CD4-positive, alpha-beta T cell treated with Interleukin-17A for 4 hours (primary cell): ENCODE results near the gene MLXIPL.
"Not testable (repeated sequence)": the region's sequence is repeated elsewhere in the genome, so short reads cannot be mapped to it uniquely, and the experiment has no call there.

Source experiments
- DNase-seq: peaks from one replicate; pipeline ENCODE4 v3.0.0-alpha.2; 2020; ENCODE audit warnings: mixed read lengths

The MLXIPL gene

DNA sequence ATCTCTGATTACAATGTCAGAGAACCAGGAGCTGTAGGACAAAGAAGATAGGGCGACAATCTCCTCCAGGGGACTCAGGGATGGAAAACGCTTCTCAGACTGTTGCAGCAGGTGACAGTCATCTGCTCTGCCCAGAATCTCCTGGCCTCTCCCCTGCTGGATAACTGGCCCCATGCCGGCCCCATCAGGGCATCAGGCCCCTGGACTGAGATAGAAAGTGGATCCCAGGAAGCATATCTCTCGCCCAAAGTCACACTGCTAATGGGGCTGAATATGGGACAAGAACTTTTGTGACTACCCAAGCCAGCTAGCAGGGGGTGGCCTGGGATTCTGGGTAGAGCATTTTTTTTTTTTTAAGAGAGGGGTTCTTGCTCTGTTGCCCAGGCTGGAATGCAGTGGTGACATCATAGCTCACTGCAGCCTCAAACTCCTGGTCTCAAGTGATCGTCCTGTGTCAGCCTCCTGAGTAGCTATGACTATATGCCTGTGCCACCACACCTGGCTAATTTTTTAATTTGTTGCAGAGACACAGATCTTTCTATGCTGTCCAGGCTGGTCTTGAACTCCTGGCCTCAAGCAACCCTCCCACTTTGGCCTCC lies 20.5 kb upstream of the MLXIPL start:
- DNase-seq: no peak

DNA sequence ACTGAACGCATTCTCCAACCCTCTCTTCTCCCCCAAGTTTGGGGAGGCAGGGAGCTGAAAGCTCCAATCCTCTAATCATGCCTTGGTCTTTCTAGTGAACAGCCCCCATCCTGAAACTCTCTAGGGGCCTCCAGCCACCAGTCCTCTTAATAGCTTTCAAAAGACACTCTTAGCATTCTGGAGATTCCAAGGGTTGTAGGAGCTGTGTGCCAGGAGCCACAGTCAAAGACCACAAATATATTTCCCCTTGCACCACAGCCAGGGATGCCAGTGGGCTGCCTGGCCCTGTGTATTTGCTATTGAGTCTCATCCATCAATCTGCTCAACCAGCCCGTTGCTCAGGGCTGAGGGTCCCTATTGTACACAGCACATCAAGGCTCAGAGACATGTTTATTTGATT lies 18.5 kb upstream of the MLXIPL start:
- no peak for DNase-seq

DNA sequence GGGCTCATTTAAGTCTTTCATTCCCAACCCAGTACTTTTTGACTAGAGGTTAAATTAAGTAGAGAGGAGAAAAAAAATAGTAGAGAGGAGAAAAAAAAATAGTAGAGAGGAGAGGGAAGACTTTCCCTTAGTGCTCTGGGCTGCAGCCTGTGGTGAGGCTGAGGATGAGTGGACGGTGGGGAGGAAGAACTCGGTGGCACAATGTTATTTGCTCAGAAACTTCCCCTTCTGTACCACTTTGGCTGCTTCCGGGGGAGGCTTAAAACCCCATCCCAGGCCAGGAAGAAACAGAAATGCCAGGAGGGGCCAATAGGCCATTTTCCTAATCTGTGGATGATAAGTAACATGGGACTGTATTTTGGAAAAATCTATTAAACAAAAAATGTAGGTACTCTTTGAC lies 14.6 kb upstream of the MLXIPL start:
- no peak for DNase-seq

DNA sequence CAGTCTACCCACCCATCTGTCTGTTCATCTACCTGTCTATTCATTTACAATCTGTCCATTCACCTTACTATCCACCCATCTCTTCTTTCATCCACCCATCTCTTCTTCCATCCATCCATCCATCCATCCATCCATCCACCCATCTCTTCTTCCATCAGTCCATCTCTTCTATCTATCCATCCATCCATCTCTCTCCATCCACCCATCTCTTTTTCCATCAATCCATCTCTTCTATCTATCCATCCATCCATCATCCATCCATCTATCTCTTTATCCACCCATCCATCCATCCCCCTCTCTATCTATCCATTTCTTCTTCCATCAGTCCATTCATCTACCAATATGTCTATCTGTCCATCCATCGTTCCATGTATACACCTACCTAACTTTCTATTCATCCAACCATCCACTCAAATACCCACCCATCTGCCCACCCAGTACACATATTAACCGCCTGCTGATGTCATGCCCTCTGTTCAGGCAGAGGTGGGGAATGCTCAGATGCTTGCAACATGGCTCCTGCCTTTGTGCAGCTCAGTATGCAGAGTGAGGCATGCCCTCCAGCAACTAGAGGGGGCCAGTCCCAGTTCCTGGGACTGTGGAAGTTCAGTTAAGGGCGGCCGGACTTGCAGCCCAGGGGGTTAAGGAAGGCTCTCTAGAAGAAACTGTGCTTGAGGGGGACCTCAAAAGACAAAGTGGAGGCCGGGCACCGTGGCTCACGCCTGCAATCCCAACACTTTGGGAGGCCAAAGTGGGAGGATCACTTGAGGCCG lies 11.3 kb upstream of the MLXIPL start:
- no peak for DNase-seq

DNA sequence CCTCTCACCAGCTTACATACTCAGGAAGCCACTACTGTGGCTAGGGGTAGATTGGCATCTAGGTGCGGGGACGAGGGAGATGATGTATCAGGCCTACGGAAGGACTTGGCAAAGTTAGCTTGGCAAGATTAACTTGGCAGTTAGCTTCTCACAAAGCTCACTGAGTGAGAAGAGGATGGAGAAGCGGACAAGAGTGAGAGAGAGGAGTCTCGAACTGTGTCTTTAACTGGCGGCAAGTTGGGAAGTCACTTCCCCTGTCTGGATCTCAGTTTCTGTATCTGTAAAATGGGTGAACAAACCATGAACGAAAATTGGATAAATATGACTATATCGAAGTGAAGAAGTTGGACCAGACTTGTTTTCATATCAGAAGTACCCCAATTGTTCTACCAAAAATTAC lies 9.5 kb upstream of the MLXIPL start:
- no peak for DNase-seq

DNA sequence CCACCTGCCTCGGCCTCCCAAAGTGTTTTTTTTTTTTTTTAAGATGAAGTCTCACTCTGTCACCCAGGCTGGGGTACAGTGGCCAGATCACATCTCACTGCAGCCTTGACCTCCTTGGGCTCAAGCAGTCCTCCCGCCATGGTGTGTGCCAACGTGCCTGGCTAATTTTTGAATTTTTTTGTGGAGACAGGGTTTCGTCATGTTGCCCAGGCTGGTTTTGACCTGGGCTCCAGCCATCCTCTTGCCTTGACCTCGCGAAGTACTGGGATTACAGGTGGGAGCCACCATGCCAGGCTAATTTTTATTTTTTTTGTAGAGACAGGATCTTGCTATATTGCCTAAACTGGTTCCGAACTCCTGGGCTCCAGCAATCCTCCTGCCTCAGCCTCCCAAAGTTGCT lies 9.0 kb upstream of the MLXIPL start:
- no peak for DNase-seq

DNA sequence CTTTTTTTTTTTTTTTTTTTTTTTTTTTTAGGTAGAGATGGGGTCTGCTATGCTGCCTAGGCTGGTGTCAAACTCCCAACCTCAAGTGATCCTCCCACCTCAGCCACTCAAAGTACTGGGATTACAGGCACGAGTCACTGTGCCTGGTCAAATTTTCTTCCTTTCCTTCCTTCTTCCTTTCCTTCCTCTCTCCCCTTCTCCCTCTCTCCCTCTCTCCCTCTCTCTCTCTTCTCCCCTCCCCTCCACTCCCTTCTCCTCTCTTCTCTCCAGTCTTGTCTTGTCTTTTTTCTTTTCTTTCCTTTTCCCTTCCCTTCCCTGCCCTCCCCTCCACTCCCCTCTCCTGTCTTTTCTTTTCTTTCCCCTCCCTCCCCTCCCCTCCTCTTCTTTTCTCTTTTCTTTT lies 7.2 kb upstream of the MLXIPL start:
- DNase-seq: no peak

DNA sequence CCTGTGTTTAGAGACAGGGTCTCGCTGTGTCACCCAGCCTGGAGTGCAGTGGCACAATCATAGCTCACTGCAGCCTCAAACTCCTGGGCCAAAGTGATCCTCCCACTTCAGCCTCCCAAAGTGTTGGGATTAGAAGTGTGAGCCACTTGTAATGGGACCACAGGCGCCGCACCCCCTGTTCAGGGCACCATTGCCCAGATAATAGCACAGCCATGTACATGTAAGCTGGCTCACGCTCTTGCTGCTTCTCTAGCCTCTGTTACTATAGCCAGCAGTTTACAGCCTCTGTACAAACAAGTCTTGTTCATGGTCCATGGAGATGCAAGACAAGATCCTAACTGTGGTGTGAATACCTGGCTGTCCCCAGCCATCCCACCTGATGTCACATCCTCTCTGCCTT lies 4.2 kb upstream of the MLXIPL start:
- DNase-seq: no peak

DNA sequence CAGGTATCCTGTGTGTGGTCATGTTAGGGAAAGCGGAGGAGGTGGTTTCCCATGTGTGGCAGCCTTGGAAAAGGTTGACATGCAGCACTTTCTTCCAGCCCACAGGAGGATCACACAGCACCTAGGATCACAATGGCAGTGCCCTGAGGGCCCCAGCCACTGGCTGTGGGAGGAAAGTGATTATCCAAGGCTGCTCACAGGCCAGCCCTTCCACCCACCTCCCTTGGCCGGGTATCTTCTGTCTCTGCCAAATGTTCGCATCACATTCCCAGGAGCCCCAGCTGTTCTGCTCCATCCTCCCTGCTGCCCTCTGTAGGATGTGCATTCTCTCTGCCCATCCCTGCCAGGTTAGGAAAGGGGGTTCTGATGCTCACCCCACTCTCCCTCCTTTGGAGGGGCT lies 2.5 kb upstream of the MLXIPL start:
- DNase-seq: no peak

DNA sequence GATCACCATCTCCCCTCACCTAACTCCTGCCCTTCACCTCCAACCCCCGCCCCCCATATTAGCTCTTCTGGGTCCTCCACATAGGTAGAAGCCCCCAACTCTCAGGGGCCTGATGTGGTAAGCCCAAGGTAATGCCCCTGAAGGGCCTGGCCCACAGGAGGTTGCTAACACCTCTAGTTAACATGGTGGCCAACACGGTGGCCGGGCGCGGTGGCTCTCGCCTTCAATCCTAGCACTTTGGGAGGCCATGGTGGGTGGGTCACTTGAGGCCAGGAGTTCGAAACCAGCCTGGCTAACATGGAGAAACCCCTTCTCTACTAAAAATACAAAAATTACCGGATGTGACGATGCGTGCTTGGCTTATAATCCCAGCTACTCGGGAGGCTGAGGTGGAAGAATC lies 954 bp upstream of the MLXIPL start:
- DNase-seq: no peak

DNA sequence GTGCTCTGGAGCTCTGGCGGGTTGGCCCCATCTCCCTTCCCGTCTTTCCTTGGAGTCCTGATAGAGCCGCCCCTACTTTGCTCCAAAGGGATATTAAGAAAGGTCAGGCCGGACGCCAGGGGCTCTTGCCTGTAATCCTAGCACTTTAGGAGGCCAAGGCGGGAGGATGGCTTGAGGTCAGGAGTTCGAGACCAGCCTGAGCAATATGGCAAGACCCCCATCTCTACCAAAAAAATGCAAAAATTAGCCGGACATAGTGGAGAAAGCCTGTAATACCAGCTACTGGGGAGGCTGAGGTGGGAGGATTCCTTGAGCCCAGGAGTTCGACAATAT lies 313 bp upstream of the MLXIPL start:
- no peak for DNase-seq

DNA sequence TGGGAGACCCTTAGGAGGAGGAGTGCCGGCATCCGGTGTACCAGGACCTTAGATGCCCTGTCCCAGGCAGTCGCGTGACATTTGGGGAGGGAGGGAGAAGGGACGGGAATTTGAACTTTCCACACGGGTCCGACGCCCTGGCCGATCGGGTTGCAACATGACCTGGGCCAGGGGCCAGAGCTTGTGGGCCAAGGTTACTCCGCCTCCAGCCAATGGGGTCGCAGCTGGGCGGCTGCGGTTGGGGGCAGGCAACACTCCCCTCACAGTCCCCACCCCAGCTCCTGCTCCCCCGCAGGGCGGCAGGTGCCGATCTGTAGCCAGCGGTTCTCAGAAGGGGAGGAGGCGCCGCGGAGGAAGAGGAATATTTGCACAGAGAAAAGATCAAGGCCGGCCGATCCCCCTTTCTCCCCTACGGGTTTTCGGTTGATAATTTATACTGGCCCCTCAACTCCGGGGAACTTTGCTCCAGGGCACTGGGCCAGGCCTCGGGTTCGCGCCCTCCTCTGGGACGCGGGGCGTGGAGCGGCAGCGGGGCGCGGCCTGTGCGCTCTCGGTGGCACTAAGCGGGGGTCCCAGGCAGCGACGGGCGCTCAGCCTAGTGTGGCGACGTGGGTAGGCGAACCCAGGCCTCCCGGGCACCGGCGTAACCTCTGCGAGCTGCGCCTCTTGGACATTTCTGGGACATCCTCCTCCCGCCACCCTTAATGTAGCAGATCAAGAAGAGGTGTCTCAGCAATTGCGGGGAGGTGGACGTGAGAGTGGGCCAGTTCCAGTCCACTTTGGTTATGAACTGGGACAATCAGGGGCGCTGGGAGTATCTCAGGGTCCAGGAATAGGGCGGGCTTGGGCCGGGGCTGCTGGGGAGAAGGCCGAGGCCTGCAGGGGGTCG lies 1.2 kb downstream of the MLXIPL start:
- DNase-seq: no peak

DNA sequence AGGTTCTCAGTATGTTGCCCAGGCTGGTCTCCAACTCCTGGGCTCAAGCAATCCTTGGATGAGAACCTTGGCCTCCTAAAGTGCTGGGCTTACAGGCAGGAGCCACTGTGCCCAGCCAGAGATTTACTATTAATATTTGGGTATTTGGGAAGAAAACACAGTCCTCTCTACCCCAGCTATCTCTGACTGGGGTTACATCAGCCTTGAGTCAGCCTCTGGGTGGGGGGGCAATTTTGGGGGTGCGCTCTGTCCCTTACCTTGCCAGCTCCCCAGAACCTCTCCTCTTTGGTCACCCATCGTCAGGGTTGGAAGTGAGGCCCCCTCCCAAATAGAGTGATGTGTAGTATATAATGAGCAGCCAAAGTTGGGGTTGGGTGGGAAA lies 1.8 kb downstream of the MLXIPL start:
- no peak for DNase-seq

DNA sequence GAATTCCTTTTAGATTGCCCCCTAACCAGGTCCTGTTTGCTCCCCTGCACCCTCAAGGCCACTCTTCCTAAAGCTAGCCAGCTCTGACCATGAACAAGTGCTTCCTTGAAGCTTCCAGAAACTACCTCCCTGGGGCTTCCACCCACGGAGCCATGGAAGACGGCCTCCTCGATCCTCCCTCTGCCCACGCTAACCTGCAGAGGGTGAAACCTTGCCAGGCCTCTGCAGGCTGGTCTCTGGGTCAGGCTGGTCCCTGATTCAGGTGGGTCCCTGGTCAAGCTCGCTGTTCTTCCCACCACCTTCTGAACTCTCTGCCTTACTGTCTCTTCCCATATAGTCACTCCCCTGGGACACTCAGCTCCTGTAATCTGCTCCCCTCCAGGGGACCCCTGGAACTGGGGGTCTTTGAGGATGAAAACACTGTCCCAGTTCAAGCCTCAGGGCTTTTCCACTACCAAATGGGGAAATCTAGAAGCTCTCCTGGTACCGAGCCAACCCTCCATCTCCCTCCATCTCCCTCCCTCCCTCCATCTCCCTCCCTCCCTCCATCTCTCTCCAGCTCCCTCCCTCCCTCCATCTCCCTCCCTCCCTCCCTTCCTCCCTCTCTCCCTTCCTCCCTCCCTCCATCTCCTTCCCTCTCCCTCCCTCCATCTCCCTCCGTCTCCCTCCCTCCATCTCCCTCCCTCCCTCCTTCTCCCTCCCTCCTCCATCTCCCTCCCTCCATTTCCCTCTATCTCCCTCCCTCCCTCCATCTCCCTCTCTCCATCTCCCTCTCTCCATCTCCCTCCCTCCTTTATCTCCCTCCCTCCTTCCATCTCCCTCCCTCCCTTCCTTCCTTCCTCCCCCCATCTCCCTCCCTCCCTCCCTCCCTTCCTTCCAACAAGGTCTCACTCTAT lies 2.9 kb downstream of the MLXIPL start:
- no peak for DNase-seq

DNA sequence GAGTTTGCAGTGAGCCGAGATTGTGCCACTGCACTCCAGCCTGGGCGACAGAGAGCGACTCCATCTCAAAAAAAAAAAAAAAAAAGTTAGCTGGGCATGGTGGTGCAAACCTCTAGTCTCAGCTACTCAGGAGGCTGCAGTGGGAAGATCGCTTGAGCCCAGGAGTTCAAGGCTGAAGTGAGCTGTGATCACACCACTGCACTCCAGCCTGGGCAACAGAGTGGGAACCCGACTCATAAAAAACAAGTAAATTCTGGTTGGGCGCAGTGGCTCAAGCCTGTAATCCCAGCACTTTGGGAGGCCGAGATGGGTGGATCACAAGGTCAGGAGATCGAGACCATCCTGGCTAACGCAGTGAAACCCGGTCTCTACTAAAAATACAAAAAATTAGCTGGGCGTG lies 4.9 kb downstream of the MLXIPL start:
- not testable (repeated sequence) for DNase-seq

DNA sequence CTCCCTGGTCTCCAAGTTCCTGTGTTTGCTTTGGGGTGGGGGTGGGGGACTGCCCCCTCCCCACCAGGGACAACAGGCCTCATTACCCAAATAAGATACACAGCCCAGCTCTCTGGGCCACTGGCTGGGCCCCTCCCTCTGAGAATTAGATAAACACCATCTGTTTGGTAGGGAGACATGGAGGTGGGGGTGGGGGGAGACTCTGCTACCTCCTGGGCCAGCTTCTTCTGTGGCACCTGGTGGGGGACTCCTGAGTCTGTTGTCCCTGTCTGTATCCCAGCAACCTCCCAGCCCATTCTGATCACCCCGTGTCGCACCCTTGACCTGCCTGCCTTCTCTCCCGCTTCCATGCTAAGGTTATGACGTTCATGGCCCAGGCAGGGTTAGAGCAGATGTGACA lies 5.8 kb downstream of the MLXIPL start:
- DNase-seq: no peak

DNA sequence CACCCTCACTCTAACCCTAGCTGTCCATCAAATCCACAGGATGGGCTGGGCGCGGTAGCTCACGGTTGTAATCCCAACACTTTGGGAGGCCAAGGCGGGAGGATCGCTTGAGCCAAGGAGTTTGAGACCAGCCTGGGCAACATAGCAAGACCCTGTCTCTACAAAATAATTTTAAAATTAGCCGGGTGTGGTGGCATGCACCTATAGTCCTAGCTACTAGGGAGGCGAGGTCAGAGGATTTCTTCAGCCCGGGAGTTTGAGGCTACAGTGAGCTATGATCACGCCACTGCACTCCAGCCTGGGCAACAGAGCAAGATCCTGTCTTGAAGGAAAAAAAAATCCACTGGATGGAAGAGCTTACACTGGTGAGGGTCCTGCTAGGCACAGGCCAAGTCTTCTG lies 6.8 kb downstream of the MLXIPL start:
- DNase-seq: not testable (repeated sequence)

DNA sequence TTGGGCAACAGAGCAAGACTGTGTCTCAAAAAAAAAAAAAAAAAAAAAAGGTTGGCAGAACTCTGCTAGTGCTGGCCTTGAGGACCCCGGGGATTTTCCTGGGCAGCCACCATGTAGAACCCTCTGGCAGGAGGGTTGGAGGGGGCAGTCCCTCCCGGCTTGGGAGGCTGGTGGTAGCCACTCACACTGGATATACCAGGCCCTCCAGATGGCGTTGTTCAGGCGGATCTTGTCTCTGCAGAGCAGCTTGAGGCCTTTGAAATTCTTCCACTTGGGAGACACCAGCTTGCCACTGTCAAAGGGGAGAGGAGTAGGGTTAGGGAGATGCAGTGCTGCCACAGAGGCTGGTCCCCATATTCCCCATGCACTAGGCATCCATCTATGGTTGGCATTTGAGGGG lies 8.4 kb downstream of the MLXIPL start:
- DNase-seq: no peak

DNA sequence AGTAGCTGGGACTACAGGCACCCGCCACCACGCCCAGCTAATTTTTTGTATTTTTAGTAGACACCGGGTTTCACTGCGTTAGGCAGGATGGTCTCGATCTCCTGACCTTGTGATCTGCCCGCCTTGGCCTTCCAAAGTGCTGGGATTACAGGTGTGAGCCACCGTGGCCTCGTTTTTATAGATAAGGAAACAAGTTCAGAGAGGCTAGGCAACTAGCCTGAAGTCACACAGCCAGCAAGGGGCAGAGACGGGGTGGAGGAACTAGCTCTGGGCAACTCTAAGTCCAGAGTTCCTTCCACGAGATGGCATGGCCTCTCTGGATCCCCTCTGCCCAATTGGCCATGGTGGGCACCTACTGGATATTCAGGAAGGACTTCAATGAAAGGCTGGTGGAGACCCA lies 9.4 kb downstream of the MLXIPL start:
- not testable (repeated sequence) for DNase-seq

DNA sequence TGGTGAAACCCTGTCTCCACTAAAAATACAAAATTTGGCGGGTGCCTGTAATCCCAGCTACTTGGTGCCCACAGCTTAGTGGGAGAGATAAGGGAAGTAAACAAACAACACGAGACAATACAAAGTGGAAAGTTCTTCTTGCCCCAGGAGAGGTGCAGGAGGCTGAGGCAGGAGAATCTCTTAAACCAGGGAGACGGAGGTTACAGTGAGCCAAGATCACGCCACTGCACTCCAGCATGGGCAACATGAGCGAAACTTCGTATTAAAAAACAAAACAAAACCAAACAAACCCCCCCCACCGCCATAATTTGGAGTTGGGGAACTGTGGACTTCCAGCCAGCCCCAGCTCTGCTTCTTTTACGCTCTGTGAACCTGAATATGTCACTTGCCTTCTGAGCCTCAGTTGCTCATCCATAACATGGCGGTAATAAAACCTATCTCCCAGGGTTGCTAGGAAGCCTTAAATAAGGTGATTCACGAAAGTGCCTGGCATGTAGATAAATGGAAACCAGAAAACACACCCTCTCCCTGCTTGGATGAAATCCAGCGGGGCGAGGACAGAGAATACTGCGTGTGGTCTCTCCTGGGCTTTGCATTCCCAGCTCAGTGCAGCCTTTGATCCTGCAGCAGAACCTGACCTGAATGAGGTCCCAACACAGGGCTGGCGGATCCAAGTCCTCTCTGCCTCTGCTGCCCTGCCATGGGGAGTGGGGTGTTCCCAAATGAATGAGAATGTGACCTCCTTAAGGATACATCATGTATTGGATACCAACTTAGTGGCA lies 10.2 kb downstream of the MLXIPL start:
- DNase-seq: no peak

DNA sequence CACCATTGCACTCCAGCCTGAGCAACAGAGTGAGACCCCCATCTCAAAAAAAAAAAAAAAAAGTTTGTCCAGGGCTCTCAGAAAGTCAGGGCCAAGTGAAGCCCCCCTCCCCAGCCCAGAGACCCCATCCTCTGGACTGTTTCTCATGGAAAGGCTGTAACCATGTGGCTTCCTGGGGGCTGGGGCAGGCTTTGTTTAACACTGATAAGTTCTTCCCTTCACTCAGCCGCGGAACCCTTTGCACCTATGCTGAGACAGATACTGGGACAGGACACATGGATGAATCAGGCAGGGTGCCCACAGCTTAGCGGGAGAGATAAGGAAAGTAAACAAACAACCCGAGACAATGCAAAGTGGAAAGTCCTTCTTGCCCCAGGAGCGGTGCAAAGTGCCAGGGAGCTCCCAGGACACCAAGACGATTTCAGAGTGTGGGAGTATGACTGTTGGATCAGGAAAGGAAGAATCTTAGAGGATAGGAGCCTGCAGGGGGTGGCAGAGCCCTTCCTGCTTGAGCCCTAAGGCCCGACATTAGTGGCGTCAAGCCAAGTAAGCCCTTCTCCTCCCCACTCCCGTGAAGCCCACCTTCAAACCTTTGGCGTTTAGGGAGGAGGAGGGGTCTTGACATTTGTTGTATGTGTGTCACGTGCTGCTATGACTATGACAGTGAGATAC lies 11.6 kb downstream of the MLXIPL start:
- no peak for DNase-seq
